ENCODE data around the gene LIMCH1. TPM values are rescaled to one million over a fixed set of nuclear protein-coding genes. Genes with fewer than 3 reads are reported as not detected.

The LIMCH1 gene
- total and polyA plus RNA-seq, 3 donors from 2014 or later = 14.0 to 20.9 (median 18.6) TPM

- TF ChIP-seq, protein P1, sequence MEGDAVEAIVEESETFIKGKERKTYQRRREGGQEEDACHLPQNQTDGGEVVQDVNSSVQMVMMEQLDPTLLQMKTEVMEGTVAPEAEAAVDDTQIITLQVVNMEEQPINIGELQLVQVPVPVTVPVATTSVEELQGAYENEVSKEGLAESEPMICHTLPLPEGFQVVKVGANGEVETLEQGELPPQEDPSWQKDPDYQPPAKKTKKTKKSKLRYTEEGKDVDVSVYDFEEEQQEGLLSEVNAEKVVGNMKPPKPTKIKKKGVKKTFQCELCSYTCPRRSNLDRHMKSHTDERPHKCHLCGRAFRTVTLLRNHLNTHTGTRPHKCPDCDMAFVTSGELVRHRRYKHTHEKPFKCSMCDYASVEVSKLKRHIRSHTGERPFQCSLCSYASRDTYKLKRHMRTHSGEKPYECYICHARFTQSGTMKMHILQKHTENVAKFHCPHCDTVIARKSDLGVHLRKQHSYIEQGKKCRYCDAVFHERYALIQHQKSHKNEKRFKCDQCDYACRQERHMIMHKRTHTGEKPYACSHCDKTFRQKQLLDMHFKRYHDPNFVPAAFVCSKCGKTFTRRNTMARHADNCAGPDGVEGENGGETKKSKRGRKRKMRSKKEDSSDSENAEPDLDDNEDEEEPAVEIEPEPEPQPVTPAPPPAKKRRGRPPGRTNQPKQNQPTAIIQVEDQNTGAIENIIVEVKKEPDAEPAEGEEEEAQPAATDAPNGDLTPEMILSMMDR (IDR thresholded peaks at IDR 0.05) = no peak
- no peak for TF ChIP-seq POLR2A (IDR thresholded peaks at IDR 0.05)
- intact Hi-C loops (cut with DNase I; ENCODE audit: low total_unique reads) = no loop called here
- H3K4me3 ChIP-seq = no peak overlapping the region
- 83 to 93% methylated on average over 6 of the region's 6 CpGs for WGBS, 2 donors
- DNase-seq = no peak
- no peaks in the 10 kb centered on the region for H3K9me3 ChIP-seq
- H3K36me3 ChIP-seq (ENCODE audit: low read depth, missing control alignments) = no peaks in the 10 kb centered on the region
- no peaks in the 10 kb centered on the region for H3K27me3 ChIP-seq
- no peaks in the 10 kb centered on the region for H3K4me1 ChIP-seq
- H3K27ac ChIP-seq = no peak overlapping the region
Measured at GRCh38 chr4:41670530-41670929, 132.6 kb downstream of the LIMCH1 start.

- Histone ChIP-seq H3K27ac (no peak overlapping the region), H3K9me3 (no peaks in the 10 kb centered on the region), H3K36me3 (ENCODE audit: low read depth, missing control alignments) (no peaks in the 10 kb centered on the region), H3K4me3 (no peak overlapping the region), H3K4me1 (no peaks in the 10 kb centered on the region), H3K27me3 (no peaks in the 10 kb centered on the region)
- TF ChIP-seq, protein P1 (IDR thresholded peaks at IDR 0.05) = no peak
- TF ChIP-seq POLR2A (IDR thresholded peaks at IDR 0.05) = no peak
- intact Hi-C loops (cut with DNase I; ENCODE audit: low total_unique reads) = no loop called here
- DNase-seq = no peak
Measured at GRCh38 chr4:41670982-41671381, 133.0 kb downstream of the LIMCH1 start.

DNA sequence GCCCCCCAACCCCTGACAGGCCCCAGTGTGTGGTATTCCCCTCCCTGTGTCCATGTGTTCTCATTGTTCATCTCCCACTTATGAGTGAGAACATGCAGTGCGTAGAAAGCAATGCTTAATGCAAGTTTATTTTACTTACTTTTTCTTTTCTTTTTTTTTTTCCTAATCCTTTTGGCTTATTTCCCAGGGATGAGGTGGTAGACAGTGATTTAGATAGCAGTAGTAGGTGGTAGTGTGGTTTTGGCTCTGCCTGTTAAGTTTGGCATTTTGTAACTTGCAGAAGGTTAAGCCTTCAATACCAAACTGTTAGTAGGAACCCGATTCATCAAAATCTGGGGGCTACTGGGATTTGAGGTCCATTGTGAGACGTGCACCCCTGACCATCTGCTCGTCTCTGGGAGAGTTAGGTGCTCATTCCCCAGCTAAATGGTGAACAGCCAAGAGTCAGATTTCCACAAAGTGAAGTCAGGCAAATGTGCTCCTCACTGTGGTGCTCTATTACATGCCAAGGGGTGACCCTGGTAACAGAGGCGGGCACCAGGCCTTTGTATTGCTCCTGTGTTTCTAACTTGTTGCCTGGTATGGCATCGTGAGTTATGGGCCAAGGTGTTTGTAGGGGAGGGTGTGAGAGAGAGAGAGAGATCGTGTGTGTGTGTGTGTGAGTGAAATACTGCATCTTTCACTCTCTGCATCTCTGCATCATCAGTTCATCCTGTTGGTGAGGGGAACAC lies 140.3 kb downstream of the LIMCH1 start:
- Histone ChIP-seq H3K4me1 (no peaks in the 10 kb centered on the region), H3K4me3 (no peak overlapping the region), H3K27ac (no peak overlapping the region), H3K9me3 (no peaks in the 10 kb centered on the region), H3K27me3 (no peaks in the 10 kb centered on the region), H3K36me3 (ENCODE audit: low read depth, missing control alignments) (no peaks in the 10 kb centered on the region)
- DNase-seq = no peak
- TF ChIP-seq POLR2A (IDR thresholded peaks at IDR 0.05) = no peak
- TF ChIP-seq, protein P1 (IDR thresholded peaks at IDR 0.05) = no peak
- intact Hi-C loops (cut with DNase I; ENCODE audit: low total_unique reads) = no loop called here
- WGBS, 2 donors = 87 to 90% methylated on average over 7 of the region's 7 CpGs

GRCh38 chr4:41678951-41679350 lies 141.0 kb downstream of the LIMCH1 start:
- no peaks in the 10 kb centered on the region for H3K9me3 ChIP-seq
- no peak overlapping the region for H3K27ac ChIP-seq
- DNase-seq = no peak
- H3K4me3 ChIP-seq = no peak overlapping the region
- 80 to 94% methylated on average over 2 of the region's 2 CpGs for WGBS, 2 donors
- no peaks in the 10 kb centered on the region for H3K27me3 ChIP-seq
- H3K4me1 ChIP-seq = no peaks in the 10 kb centered on the region
- H3K36me3 ChIP-seq (ENCODE audit: low read depth, missing control alignments) = no peaks in the 10 kb centered on the region
- no peak for TF ChIP-seq POLR2A (IDR thresholded peaks at IDR 0.05)
- TF ChIP-seq, protein P1 (IDR thresholded peaks at IDR 0.05) = no peak
- intact Hi-C loops (cut with DNase I; ENCODE audit: low total_unique reads) = no loop called here

DNA sequence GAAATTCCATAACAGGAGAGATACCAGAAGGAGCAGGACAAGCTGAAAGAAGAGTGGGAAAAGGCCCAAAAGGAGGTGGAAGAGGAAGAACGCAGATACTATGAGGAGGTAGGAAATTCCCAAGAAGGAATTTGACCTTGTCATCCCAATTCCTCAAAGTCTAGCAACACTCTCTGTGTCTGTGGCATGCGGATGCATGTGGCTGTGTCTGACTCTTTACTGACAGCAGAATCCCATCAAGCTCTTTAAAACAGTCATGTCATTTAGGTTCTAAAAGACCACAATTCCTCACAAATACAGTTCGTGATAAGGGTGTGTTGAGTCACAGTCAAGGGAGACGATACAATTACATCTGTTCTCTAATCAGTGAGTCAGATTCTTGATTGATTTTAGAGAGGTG lies 142.0 kb downstream of the LIMCH1 start:
- Histone ChIP-seq H3K4me3 (no peak overlapping the region), H3K4me1 (no peaks in the 10 kb centered on the region), H3K27me3 (no peaks in the 10 kb centered on the region), H3K27ac (no peak overlapping the region), H3K36me3 (ENCODE audit: low read depth, missing control alignments) (no peaks in the 10 kb centered on the region), H3K9me3 (no peaks in the 10 kb centered on the region)
- DNase-seq = no peak
- TF ChIP-seq, protein P1 (IDR thresholded peaks at IDR 0.05) = no peak
- no peak for TF ChIP-seq POLR2A (IDR thresholded peaks at IDR 0.05)
- intact Hi-C loops (cut with DNase I; ENCODE audit: low total_unique reads) = no loop called here
- WGBS, 2 donors = 66 to 80% methylated on average over 4 of the region's 4 CpGs

Measured in testis (tissue), 3 donors.